Glutamatergic neuron (in vitro differentiated cells): ENCODE data around the gene SLCO2A1. TPM values are rescaled to one million over a fixed set of nuclear protein-coding genes. Genes with fewer than 3 reads are reported as not detected.

Experiments
- DNase-seq: peaks from one replicate; pipeline ENCODE4 v3.0.0; 2022
- H3K27ac Mint-ChIP-seq: one replicate; pipeline ENCODE4 v1.8.0; 2020; ENCODE audit warnings: mild to moderate bottlenecking, mixed read lengths, inconsistent platforms; ENCODE audit not compliant: unreplicated experiment
- H3K27me3 Mint-ChIP-seq: one replicate; pipeline ENCODE4 v1.8.0; 2020; ENCODE audit warnings: mild to moderate bottlenecking, moderate library complexity, mixed read lengths, inconsistent platforms; ENCODE audit not compliant: unreplicated experiment
- H3K36me3 Mint-ChIP-seq: one replicate; pipeline ENCODE4 v1.8.0; 2020; ENCODE audit warnings: mild to moderate bottlenecking, mixed read lengths, inconsistent platforms; ENCODE audit not compliant: unreplicated experiment
- H3K4me1 Mint-ChIP-seq: one replicate; pipeline ENCODE4 v1.8.0; 2020; ENCODE audit warnings: mild to moderate bottlenecking, low read depth, mixed read lengths, inconsistent platforms; ENCODE audit not compliant: unreplicated experiment
- H3K4me3 Mint-ChIP-seq: one replicate; pipeline ENCODE4 v1.8.0; 2020; ENCODE audit warnings: mild to moderate bottlenecking, mixed read lengths, inconsistent platforms; ENCODE audit not compliant: unreplicated experiment
- H3K9me3 Mint-ChIP-seq: one replicate; pipeline ENCODE4 v1.8.0; 2020; ENCODE audit warnings: mild to moderate bottlenecking, moderate library complexity, mixed read lengths, inconsistent platforms; ENCODE audit not compliant: unreplicated experiment
- total RNA-seq: library from RNA; stranded (reverse); fragmentation: NEBNext Ultra II Directional; extraction: Animal tissue kit (Norgen Biotek cat#: 25700); gene quantifications from one replicate; pipeline ENCODE4 v1.2.1, GENCODE V29; 2021; ENCODE audit not compliant: unreplicated experiment
- TF ChIP-seq, protein P1 (sequence below): fragments of 200-600 bp; sonication (generic); IDR thresholded peaks from one replicate; pipeline ENCODE4 v1.5.0; 2021; ENCODE audit not compliant: partially characterized antibody, unreplicated experiment

The SLCO2A1 gene
- total RNA-seq, 1 donor from 2014 or later = not detected

DNA sequence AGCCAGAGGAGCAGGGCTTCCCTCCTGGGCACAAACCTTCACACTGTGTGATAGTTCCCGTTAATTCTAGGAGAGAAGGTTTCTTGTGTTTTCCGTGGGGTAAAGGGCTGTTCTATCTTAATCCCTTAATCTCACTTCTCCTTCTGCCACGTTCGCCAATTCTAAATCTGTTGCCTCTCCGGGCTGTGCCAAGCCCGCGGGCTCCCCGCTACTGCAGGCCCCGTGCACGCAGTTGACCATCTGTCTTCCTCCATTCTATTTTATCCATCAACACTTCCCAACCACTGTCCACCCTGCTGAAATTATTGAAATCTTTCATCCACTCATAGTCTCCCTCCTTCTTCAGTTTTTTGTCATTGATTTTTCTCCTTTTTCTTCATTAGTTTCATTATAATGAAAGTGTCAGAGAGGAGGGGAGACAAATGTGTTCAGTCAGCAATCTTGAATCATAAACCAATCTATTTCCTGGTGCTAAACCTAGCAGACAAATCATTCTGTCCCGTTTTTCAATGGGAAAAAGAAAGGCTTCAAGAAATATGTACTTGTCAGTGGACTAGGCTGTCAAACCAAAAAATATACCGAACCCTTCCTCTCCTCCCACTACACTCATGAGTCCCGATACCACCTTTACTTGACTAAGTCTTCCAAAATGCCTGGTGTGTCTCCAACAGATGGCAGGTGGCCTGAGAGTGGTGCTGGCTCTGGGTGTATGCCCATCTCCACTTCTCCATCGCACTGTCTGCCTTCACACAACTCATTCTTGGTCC, 39.6 kb downstream of the SLCO2A1 start:
- H3K27me3 Mint-ChIP-seq = peaks cover 9% of the 10 kb centered on the region
- H3K36me3 Mint-ChIP-seq = peaks cover 8% of the 10 kb centered on the region
- DNase-seq = no peak
- TF ChIP-seq, protein P1, sequence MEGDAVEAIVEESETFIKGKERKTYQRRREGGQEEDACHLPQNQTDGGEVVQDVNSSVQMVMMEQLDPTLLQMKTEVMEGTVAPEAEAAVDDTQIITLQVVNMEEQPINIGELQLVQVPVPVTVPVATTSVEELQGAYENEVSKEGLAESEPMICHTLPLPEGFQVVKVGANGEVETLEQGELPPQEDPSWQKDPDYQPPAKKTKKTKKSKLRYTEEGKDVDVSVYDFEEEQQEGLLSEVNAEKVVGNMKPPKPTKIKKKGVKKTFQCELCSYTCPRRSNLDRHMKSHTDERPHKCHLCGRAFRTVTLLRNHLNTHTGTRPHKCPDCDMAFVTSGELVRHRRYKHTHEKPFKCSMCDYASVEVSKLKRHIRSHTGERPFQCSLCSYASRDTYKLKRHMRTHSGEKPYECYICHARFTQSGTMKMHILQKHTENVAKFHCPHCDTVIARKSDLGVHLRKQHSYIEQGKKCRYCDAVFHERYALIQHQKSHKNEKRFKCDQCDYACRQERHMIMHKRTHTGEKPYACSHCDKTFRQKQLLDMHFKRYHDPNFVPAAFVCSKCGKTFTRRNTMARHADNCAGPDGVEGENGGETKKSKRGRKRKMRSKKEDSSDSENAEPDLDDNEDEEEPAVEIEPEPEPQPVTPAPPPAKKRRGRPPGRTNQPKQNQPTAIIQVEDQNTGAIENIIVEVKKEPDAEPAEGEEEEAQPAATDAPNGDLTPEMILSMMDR = no peak
- H3K9me3 Mint-ChIP-seq = peaks cover 2% of the 10 kb centered on the region
- H3K4me1 Mint-ChIP-seq = peaks cover 7% of the 10 kb centered on the region
- no peak overlapping the region for H3K27ac Mint-ChIP-seq
- H3K4me3 Mint-ChIP-seq = no peak overlapping the region

GRCh38 chr3:133988631-133989161, 41.0 kb downstream of the SLCO2A1 start:
- H3K36me3 Mint-ChIP-seq = no peaks in the 10 kb centered on the region
- no peak for DNase-seq
- H3K4me3 Mint-ChIP-seq = no peak overlapping the region
- no peak overlapping the region for H3K27ac Mint-ChIP-seq
- TF ChIP-seq, protein P1 = no peak
- H3K9me3 Mint-ChIP-seq = peaks cover 2% of the 10 kb centered on the region
- H3K4me1 Mint-ChIP-seq = peaks cover 7% of the 10 kb centered on the region
- peaks cover 4% of the 10 kb centered on the region for H3K27me3 Mint-ChIP-seq

- no peak overlapping the region for H3K27ac Mint-ChIP-seq
- H3K9me3 Mint-ChIP-seq = peaks cover 2% of the 10 kb centered on the region
- TF ChIP-seq, protein P1 = no peak
- DNase-seq = no peak
- H3K4me3 Mint-ChIP-seq = no peak overlapping the region
- H3K4me1 Mint-ChIP-seq = peaks cover 7% of the 10 kb centered on the region
- peaks cover 2% of the 10 kb centered on the region for H3K27me3 Mint-ChIP-seq
- peaks cover 1% of the 10 kb centered on the region for H3K36me3 Mint-ChIP-seq
Measured at GRCh38 chr3:133987948-133988484, 41.7 kb downstream of the SLCO2A1 start.

DNA sequence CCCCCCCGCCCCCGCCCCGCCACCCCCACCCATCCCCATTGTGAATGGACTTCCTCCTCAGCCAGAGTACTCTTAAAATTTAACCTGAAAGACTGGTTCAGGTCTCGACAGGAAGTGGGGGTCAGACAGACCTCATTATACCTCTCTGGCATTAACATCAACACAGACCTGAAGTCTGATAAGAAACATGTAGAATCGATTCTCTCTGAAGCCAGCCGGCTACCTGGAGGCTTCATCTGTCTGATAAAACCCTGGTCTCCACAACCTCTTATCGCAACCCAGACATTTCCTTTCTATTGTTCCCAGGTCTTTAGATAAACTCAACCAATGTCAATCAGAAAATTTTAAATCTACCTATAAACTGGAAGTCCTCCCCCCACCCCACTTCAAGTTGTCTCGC, 42.6 kb downstream of the SLCO2A1 start:
- peaks cover 5% of the 10 kb centered on the region for H3K27me3 Mint-ChIP-seq
- H3K27ac Mint-ChIP-seq = no peak overlapping the region
- peaks cover 10% of the 10 kb centered on the region for H3K36me3 Mint-ChIP-seq
- peaks cover 7% of the 10 kb centered on the region for H3K4me1 Mint-ChIP-seq
- H3K4me3 Mint-ChIP-seq = no peak overlapping the region
- DNase-seq = no peak
- TF ChIP-seq, protein P1 = no peak
- peaks cover 2% of the 10 kb centered on the region for H3K9me3 Mint-ChIP-seq

- Mint-ChIP-seq H3K4me3 (no peak overlapping the region), H3K27ac (no peak overlapping the region), H3K4me1 (peaks cover 7% of the 10 kb centered on the region), H3K9me3 (peaks cover 2% of the 10 kb centered on the region), H3K36me3 (peaks cover 10% of the 10 kb centered on the region), H3K27me3 (peaks cover 5% of the 10 kb centered on the region)
- TF ChIP-seq, protein P1 = no peak
- no peak for DNase-seq
Measured at GRCh38 chr3:133986311-133986710, 43.4 kb downstream of the SLCO2A1 start.
